Mammary epithelial cell (primary cell): Measurements from ENCODE around the gene ACSM6.
"Not testable (repeated sequence)": the region's sequence is repeated elsewhere in the genome, so short reads cannot be mapped to it uniquely, and the experiment has no call there.

Experiments
- EZH2 ChIP-seq: IDR thresholded peaks from 2 replicates; pipeline ENCODE4 v1.6.1; 2012; ENCODE audit warnings: low read length, inconsistent platforms, borderline replicate concordance
- TF ChIP-seq, protein P1 (sequence below), 2 donors: IDR thresholded peaks in 1 of 2; conservative IDR thresholded peaks in 1 of 2; 2 replicates each; pipeline ENCODE4 v1.5.1; 2011 to 2012; ENCODE audit warnings: inconsistent platforms in 2 of 2, low read length in 2 of 2, mild to moderate bottlenecking in 2 of 2, control low read depth in 1 of 2, low read depth in 1 of 2; ENCODE audit not compliant: insufficient read depth in 1 of 2; ENCODE audit errors: extremely low read depth in 1 of 2

- not testable (repeated sequence) for TF ChIP-seq EZH2
- TF ChIP-seq, protein P1, sequence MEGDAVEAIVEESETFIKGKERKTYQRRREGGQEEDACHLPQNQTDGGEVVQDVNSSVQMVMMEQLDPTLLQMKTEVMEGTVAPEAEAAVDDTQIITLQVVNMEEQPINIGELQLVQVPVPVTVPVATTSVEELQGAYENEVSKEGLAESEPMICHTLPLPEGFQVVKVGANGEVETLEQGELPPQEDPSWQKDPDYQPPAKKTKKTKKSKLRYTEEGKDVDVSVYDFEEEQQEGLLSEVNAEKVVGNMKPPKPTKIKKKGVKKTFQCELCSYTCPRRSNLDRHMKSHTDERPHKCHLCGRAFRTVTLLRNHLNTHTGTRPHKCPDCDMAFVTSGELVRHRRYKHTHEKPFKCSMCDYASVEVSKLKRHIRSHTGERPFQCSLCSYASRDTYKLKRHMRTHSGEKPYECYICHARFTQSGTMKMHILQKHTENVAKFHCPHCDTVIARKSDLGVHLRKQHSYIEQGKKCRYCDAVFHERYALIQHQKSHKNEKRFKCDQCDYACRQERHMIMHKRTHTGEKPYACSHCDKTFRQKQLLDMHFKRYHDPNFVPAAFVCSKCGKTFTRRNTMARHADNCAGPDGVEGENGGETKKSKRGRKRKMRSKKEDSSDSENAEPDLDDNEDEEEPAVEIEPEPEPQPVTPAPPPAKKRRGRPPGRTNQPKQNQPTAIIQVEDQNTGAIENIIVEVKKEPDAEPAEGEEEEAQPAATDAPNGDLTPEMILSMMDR (conservative IDR thresholded peaks at IDR 0.05 in 1 of 2, IDR thresholded peaks at IDR 0.05 in 1 of 2; ENCODE audit: extremely low read depth in 1 of 2, insufficient read depth in 1 of 2, low read depth in 1 of 2, low read length in 2 of 2): not testable (repeated sequence)
Measured at GRCh38 chr10:95240096-95240495, 46.1 kb downstream of the ACSM6 start.
